Bone marrow (tissue), 2 donors: ENCODE results near the gene DAPK3.
"Not testable (repeated sequence)": the region's sequence is repeated elsewhere in the genome, so short reads cannot be mapped to it uniquely, and the experiment has no call there.

Experiments
- DNase-seq, 2 donors: peaks; one replicate each; lab custom pipeline; 2025; lab: John Stamatoyannopoulos, UW

DAPK3 gene

DNA sequence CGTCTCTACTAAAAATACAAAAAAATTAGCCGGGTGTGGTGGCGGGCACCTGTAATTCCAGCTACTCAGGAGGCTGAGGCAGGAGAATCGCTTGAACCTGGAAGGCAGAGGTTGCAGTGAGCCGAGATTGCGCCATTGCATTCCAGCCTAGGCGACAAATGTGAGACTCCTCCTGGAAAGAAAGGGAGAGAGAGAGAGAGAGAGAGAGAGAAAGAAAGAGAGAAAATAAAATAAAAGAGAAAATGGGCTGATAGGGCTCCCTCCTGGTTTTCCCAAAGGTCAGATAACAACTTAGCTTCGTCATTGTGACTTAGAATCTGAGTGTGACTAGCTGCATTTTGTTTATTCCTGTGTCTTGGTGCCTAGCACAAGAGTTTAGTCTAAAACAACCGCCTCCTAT, 34.5 kb upstream of the DAPK3 start:
- DNase-seq = not testable (repeated sequence)

DNA sequence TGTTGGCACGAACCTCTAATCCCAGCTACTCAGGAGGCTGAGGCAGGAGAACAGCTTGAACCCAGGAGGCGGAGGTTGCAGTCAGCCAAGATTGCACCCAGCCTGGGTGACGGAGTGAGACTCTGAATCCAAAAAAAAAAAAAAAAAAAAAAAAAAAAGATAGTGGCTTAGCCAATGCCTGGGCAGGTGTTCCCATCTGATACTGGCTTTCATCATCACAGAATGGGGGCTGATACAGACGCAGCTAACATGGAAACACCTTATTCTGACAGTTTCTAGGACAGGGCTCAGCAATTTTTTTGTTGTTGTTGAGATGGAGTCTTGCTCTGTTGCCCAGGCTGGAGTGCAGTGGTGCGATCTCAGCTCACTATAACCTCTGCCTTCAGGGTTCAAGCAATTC, 29.9 kb upstream of the DAPK3 start:
- DNase-seq = not testable (repeated sequence)

DNA sequence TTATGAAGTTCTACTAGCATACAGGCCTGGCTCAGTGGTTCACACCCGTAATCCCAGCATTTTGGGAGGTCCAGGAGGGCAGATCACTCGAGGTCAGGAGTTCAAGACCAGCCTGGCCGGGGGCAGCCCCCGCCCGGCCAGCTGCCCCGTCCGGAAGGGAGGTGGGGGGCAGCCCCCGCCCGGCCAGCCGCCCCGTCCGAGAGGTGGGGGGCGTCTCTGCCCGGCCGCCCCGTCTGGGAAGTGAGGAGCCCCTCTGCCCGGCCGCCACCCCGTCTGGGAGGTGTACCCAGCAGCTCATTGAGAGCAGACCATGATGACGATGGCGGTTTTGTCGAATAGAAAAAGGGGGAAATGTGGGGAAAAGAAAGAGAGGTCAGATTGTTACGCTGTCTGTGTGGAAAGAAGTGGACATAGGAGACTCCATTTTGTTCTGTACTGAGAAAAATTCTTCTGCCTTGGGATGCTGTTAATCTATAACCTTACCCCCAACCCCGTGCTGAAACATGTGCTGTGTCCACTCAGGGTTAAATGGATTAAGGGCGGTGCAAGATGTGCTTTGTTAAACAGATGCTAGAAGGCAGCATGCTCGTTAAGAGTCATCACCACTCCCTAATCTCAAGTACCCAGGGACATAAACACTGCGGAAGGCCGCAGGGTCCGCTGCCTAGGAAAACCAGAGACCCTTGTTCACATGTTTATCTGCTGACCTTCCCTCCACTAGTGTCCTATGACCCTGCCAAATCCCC, 27.9 kb upstream of the DAPK3 start:
- not testable (repeated sequence) for DNase-seq

DNA sequence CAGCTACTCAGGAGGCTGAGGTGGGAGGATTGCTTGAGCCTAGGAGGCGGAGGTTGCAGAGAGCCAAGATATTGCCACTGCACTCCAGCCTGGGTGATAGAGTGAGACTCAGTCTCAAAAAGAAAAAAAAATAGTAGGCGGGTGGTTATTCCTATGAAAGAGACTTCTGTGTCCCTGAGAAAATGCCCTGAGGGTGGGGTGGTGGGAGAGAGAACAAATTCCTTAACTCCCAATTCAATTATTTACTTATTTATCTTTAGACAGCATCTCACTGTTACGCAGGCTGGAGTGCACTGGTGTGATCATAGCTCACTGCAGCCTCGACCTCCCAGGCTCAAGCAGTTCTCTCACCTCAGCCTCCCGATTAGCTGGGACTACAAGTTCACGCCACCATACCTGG, 24.7 kb upstream of the DAPK3 start:
- no peak for DNase-seq

DNA sequence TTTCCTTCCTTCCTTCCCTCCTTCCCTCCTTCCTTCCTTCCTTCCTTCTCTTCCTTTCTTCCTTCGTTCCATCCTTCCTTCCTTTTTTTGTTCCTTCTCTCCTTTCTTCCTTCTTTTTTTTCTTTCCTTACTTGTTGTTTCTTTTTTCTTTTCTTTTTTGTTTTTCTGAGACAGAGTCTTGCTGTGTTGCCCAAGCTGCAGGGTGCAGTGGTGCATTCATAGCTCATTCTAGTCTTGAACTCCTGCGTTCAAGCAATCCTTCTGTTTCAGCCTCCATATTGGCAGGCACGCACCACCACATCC, 19.9 kb upstream of the DAPK3 start:
- DNase-seq = no peak

DNA sequence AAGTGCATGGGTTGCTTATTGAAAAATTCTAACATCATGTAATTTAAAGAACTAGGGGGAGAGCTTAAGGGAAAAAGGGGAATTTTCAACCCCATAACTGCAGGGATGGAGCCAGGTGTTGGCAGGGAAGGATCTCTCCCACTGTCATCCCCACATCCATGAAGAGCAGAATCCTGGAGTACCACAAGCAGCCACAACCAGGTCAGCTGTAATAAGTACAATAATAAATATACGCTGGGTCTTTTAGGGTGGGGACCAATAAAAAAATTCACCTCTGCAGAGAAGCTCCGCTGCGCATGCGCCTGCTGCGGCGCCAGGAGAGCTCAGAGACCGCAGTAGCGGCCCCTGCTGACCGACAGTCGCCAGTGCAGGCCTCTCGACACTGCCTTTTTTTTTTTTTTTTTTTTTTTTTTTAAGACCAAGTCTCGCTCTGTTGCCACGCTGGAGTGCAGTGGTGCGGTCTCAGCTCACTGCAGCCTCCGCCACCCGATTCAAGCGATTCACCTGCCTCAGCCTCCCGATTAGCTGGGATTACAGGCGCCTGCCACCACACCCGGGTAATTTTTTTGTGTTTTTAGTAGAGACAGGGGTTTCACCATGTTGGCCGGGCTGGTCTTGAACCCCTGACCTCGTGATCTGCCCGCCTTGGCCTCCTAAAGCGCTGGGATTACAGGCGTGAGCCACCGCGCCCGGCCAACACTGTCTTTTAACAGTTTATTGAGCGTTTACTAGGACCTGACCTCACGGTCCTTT, 16.9 kb upstream of the DAPK3 start:
- DNase-seq = peak; percentile 36 to 79

DNA sequence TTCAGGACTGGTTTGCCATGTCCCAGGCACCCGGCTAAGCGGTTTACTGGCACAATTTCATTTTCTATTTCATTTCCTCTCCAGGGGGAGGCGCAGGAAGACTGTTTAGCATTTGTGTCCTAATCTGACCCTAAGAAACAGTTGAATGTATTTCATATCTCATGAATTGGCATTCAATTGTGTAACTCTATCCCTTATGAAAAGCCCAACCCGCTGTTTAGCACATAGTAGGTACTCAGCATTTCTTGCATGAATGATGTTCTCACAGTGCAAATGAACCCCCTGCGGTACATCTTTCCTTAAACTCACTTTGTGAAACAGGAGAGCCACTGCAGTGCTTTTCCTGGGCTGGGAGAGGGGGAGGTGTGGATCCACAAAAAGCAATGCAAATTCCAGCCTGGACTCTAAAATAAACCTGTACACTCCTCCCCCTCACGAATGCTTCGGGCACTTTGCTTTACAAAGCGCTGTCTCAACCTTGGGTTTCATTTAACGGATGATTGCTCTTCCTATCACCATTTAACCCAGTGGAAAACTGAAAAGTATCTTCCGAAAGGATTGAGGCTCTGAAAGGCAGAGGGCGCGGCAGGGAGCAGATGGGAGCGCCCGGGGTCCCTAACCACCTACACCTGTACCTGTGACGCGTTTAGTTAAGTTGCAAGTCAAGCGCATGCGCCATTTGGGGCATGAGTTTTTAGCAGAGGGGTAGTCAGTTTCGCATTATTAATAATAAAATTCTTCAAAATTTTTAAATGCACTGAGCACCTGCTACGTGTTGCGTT, 15.6 kb upstream of the DAPK3 start:
- DNase-seq = peak in 1 of 2 donors; percentile 67

DNA sequence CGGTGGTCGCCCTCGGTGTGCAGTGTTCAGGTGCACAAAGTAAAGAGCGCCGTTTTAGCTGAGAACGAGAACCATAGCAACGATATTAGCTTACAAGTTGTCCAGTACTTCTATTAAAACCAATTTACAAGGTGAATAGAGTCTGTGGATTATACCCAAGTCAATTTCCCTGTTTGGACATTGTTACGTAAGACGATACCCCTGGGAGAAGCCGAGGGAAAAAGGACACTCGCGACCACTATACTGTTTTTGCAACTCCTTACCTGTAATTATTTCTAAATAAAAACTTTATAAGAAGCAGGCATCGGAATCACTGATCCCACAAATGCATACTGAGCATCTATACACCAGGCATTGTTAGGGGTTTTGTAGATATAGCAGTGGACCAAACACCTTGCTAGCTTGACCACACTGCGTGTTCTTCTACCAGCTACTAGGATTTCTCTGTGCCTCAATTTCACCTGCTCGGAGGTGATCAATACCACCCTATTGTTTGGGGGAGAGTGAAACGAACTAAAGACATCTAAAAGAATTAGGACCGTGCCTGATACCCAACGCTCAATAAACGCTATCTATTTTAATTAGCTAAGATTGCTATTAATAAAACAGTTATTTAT, 14.9 kb upstream of the DAPK3 start:
- DNase-seq = no peak

DNA sequence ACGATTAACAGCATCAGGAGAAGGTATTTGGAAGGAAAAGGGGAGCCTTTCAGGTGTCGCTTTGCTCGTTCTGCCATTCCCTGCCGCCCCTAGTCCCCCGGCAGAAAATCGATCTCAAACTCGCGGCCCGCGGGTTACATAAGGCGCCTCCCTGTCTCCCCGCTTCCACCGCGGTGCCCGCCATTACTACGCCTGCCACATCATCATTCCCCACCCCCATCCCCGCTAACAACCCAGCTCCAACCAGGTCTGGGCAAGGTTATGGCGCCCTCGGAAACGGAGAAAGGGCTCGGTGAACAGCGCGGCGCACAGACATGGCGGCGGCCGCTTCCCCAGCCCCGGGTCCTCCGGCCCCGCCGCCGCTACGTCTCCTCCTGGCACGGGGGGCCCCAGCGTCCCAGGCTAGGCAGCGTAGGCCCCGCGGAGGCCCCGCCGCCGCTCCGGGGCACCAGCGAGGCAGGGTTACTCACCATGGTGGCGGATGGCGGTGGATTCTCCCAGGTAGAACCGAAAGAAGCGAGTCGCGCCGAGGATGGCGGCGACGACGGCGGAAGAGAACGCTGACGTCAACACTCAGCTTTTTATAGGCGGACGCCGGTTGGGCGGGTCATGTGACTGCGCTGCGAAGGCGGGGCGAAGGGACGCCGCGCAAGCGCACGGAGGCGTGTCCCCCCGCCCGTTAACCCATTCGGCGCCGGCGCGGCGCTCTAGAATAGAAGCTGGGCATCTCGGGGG, 14.2 kb upstream of the DAPK3 start, which contains the start of gene EEF2:
EEF2 (minus strand) TSS at position 556 of the 735 bp plus-strand sequence; CDS start at position 473, 83 bp downstream.
- peak; percentile 65 to 83 for DNase-seq

DNA sequence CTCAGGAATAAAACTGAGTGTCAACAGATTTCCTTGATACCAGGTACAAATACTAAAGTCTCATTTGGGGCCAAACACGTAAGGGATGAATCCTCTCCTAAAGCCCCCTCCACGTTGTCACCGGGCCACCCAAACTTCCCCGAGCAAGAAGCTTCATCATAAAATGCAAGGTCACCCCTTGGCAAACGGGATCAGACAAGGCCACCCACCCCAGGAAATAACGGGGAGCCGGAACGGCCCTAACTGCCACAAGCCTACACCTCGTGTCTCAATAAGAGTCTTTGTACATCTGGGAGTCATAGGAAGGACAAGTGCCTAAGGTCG, 13.6 kb upstream of the DAPK3 start:
- DNase-seq = no peak

DNA sequence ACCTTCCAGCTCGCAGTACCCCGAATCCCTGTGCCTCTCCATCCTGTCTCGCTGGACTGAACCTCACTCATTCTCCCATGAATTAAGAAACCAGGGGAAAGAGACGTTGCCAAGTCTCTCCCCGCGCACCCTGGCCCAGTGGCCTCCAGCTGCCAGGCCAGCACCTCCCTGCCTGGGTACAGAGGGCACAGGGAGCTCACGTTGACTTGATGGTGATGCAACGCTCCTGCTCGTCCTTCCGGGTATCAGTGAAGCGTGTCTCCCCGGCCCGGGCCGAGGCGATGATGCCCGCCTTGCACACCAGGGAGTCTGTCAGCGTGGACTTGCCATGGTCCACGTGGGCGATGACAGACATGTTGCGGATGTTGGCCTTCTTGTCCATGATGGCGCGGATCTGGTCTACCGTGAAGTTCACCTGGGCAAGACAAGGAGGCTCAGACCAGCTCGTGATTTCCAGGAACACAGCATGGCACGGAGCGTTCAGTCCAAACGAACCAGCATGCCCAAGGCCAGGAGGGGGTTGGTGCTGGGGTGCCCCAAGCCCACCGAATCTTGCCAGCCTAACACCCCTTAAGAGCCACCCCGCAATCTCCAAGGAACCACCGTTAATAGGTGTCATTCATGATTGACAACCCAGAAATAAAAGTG, 13.2 kb upstream of the DAPK3 start:
- DNase-seq = no peak

DNA sequence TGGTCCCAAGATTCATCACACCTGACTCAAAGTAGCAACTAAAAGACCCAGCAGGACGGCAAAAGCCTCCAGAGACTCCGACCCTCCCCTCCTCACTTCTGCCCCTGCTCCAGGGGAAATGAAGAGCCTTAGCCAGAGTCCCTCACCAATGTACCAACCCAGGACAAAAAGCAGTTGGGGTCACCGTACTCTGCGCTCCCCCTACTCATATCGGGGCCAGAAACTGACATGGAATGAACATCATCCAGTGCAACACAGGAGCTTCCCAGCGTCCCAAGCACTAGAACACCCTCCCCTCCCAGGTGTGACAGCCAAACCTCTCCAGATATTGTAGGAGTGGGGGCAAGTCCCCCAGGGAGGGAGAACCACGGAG, 12.6 kb upstream of the DAPK3 start:
- DNase-seq = no peak

DNA sequence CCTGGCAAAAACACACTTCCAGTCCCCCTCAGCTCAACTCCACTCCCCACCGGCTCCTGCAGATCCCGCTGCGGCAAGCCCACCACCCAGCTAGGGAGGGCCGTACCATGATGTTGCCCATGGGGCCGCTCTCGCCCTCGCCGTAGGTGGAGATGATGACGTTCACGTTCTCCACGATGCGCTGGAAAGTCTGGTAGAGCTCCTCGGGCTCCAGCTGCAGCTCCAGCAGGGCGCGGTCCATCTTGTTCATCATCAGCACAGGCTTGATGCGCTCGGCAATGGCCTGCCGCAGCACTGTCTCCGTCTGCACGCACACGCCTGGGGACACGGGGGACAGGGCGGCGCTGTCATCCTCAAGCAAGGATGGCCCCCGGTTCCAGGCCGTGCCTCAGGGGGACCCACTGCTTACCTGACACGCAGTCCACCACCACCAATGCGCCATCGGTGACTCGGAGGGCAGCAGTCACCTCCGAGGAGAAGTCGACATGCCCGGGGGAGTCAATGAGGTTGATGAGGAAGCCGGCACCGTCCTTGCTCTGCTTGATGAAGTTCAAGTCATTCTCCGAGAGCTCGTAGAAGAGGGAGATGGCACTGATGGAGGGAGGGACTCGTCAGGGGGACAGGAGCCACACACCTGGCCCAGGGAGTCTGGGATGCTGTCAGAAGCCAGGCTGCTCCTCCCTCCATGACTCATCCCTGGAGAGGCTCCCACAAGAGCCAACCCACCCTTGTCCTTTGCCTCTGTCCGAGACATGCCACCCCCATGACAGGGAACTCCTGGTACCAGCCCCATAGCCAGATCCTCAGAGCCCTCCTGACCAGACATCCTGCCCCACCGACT, 12.0 kb upstream of the DAPK3 start:
- DNase-seq = no peak

DNA sequence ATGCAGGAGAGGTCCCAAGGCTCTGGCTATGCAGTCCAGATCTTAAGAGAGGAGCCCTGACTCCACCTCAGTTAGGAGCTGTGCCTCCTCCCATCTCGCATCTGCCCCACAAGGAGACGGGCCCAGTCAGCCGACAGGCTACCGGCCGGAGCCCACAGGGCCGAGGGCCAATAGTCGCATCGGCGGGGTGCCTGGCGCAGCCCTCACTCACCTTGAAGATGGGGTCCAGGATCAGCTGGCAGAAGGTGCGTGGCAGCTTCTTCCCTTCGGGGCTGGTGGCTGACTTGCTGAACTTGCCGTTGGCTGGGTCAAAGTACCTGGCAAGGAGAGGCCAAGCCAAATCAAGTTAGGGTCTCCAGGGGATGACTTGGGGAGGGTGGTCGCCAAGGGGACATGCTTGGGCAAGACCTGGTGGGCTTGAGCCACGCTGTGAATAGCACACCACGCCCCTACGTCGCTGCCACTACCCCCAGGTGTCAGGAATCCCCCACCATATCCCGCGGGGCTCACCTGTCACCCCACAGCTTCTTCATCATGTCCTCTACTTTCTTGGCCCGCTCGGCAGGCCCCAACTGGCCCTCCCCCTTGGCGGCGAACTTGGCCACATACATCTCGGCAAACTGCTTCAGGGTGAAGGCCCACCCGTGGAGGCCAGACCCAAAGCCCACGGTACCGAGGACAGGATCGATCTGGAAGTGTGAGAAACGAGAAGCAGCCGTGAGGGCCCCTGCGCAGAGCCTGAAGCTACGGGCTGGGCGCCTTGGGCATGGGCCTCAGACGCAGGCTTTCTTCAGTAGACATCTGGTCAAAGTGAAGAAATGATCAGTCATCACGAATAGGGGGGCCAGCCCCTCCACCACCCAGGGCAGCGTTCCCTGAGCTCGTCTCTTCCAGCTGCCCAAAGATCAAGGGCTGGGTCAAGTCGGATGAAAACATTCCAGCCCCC, 11.1 kb upstream of the DAPK3 start:
- DNase-seq = no peak

DNA sequence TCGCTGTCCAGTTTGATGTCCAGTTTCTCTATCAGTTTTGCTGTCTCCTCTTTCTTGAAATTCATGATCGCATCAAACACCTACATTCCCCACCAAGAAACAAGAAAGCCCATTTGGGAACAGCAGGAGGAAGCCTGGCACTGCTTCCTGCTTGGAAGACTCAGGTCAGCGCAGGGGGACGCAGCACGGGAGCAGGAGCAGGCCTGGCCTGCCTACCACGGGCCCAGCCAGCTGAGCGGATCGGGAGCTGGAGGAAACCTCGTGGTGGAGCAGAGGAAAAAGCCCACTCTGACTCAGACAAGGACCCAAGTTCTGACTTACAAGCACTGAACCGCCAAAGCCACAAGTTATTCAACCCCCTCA, 10.5 kb upstream of the DAPK3 start:
- no peak for DNase-seq

DNA sequence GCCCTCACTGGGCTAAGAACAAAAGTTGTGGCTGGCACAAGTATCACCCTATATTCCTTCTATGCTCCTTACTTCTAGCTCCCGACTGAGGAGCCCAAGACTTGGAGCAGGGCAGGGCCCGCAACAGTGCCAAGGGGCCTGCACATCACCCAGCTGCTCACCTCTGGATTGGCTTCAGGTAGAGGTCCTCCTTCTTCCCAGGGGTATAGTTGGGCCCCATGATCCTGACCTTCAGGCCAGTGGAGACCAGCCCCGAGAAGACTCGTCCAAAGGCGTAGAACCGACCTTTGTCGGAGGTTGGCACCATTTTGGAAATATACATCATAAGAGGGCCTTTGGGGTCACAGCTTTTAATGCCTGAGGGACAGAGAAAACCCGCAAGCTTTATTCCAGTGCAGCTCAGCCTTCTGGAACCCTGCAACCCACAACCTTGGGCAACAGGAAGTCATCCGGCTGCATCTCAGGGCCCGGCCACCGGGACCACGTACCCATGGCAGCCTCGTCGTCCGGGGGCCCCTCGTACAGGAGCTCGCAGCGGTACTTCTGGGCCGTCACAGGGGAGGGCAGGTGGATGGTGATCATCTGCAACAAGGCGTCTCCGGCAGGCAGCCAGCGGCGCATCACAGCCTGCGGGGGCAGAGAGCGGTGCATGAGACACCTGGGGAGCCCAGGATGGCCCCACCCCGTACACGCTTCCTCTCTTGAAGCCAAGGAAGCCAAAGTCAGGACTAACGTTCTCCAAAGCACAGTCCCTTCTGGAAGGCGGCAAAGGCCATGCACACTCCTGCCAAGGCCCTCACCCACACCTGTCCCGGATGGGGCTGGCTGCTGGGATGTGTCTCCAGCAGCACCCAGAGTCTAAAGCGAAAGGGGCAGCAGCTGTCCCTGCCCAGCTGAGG, 9.7 kb upstream of the DAPK3 start:
- no peak for DNase-seq

DNA sequence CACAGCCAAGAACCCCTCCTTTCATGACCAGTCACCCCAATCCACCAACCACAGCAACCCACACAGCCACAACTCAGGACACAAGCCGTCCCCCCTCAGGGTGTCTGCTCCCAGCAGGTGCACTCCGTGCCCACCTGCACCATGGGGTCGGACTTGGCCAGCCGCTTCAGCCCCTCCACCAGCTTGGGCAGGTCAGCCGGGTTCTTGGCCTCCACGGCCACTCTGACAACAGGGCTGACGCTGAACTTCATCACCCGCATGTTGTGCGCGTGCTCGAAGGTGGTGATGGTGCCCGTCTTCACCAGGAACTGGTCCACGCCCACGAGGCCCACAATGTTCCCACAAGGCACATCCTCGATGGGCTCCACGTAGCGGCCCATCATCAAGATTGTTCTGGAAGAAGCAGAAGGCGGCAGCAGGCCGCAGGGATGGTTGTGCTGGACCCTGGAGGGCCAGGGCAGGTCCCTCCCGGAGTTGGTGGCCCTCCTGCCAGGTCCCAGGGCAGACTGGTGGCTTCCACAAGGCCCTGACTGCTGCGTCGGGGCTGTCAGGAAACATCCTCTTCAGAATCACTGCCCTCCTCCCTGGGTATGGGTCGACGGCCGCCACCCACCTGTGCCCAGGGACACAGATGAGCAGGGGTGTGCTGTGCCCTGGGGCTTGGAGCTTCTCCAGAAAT, 8.9 kb upstream of the DAPK3 start:
- DNase-seq = no peak

DNA sequence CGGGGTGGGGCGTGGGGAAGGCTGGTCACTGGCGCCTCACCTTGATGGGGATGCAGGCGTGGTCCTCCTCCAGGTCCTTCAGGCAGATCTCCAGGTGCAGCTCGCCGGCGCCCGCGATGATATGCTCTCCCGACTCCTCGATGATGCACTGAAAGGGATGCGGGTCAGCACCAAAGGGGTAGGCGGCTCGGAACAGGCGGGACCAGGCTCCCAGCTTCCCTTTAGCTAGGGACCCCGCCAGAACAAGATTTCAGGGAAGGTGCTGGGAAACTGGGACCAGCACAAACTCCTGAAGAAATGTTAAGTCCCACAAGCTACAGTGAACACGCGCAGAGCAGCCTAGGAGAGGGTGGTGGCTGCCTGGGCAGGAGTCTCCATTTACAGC, 8.4 kb upstream of the DAPK3 start:
- DNase-seq = no peak
